GM12878 (cell line): Measurements from ENCODE around the gene SMPD4. TPM values are rescaled to one million over a fixed set of nuclear protein-coding genes. Genes with fewer than 3 reads are reported as not detected.

Experiments used
- BCL11A ChIP-seq: IDR thresholded peaks from 2 replicates; pipeline ENCODE4 v1.6.1; 2011; ENCODE audit warnings: low read depth, low read length
- CREM ChIP-seq: IDR thresholded peaks from 2 replicates; pipeline ENCODE4 v1.6.1; 2014; ENCODE audit warnings: antibody characterized with exemption, low read depth
- HDAC6 ChIP-seq: fragments of 200-600 bp; sonication (generic); IDR thresholded peaks from one replicate; pipeline ENCODE4 v1.8.0; 2017; ENCODE audit warnings: antibody characterized with exemption; ENCODE audit not compliant: unreplicated experiment
- MTA2 ChIP-seq: fragments of 450-650 bp; IDR thresholded peaks from 2 replicates; pipeline ENCODE4 v1.6.1; 2016; ENCODE audit warnings: low read depth, mild to moderate bottlenecking, moderate library complexity
- MYC ChIP-seq: IDR thresholded peaks from 2 replicates; pipeline ENCODE4 v1.6.1; 2011; ENCODE audit warnings: mild to moderate bottlenecking, low read length, moderate library complexity, inconsistent platforms; ENCODE audit not compliant: insufficient read depth, insufficient replicate concordance, insufficient read length, severe bottlenecking
- NFYA ChIP-seq: IDR thresholded peaks from 2 replicates; pipeline ENCODE4 v1.6.1; 2011; ENCODE audit warnings: low read depth, mild to moderate bottlenecking, low read length, improper control_type of control experiment, borderline replicate concordance
- NFYB ChIP-seq: IDR thresholded peaks from 2 replicates; pipeline ENCODE4 v1.6.1; 2011; ENCODE audit warnings: low read depth, mild to moderate bottlenecking, low read length, improper control_type of control experiment, moderate library complexity; ENCODE audit not compliant: insufficient read depth
- PAX5 ChIP-seq: IDR thresholded peaks from 2 replicates; pipeline ENCODE4 v1.6.1; 2011; ENCODE audit warnings: low read depth, low read length, borderline replicate concordance
- SMC3 ChIP-seq: IDR thresholded peaks from 2 replicates; pipeline ENCODE4 v1.6.1; 2011; ENCODE audit warnings: low read length, improper control_type of control experiment, borderline replicate concordance
- SREBF2 ChIP-seq: IDR thresholded peaks from 2 replicates; pipeline ENCODE4 v1.6.1; 2012; ENCODE audit warnings: mild to moderate bottlenecking, low read length
- SRF ChIP-seq, 2 experiments: IDR thresholded peaks; 2 replicates each; pipeline ENCODE4 v1.6.1; 2011; ENCODE audit warnings: low read depth in 2 of 2, low read length in 2 of 2, mild to moderate bottlenecking in 1 of 2, moderate library complexity in 1 of 2
- TAF1 ChIP-seq: IDR thresholded peaks from 2 replicates; pipeline ENCODE4 v1.6.1; 2011; ENCODE audit warnings: mild to moderate bottlenecking, low read depth, low read length, borderline replicate concordance
- TCF12 ChIP-seq: IDR thresholded peaks from 2 replicates; pipeline ENCODE4 v1.6.1; 2011; ENCODE audit warnings: low read depth, mild to moderate bottlenecking, low read length
- ZNF274 ChIP-seq: IDR thresholded peaks from one replicate; pipeline ENCODE4 v1.8.0; 2011; ENCODE audit not compliant: insufficient read length, insufficient read depth
- ZSCAN29 ChIP-seq: fragments of 450-650 bp; IDR thresholded peaks from 2 replicates; pipeline ENCODE4 v1.6.1; 2017; ENCODE audit warnings: mild to moderate bottlenecking, moderate library complexity
- polyA plus RNA-seq, 11 experiments: library from polyadenylated mRNA; depleted of rRNA in 4 of 11; unstranded in 6 of 11; stranded (reverse) in 5 of 11; fragments of >200 nt; fragmentation: Nextera tagmentation in 4 of 11; fragmentation: Illumina TruSeq in 1 of 11; extraction: Ambion mirVana in 4 of 11; extraction: Trizol in 1 of 11; gene quantifications; 1 replicate in 1 of 11; 2 replicates in 10 of 11; pipeline versions ENCODE4 v1.2.1 to v1.2.3, GENCODE V29; 2011 to 2016; ENCODE audit warnings: inconsistent platforms in 2 of 11, missing spikeins in 2 of 11, low read depth in 1 of 11
- total RNA-seq, 4 experiments: library from RNA; depleted of rRNA in 3 of 4; stranded (reverse); fragments of >200 nt in 3 of 4; fragmentation: Illumina TruSeq in 1 of 4; extraction: Trizol in 1 of 4; gene quantifications; 2 replicates each; pipeline versions ENCODE4 v1.2.1 to v1.2.3, GENCODE V29; 2013 to 2021
- TF ChIP-seq, protein P1 (sequence below): IDR thresholded peaks from 2 replicates; pipeline ENCODE4 v1.6.1; 2012; ENCODE audit warnings: improper control_type of control experiment, low read depth, low read length; ENCODE audit not compliant: insufficient replicate concordance
- TF ChIP-seq, protein P2 (sequence below): fragments of 450-650 bp; IDR thresholded peaks from 2 replicates; pipeline ENCODE4 v1.6.1; 2018; ENCODE audit warnings: borderline replicate concordance, mild to moderate bottlenecking; ENCODE audit not compliant: partially characterized antibody
- TF ChIP-seq, protein P3 (sequence below): fragments of 450-650 bp; formaldehyde crosslinking; IDR thresholded peaks from 2 replicates; pipeline ENCODE4 v1.5.0; 2022; ENCODE audit warnings: mild to moderate bottlenecking, missing genetic modification characterization

The SMPD4 gene
- total and polyA plus RNA-seq, 10 of the 15 experiments (the other 5 are each of a cell fraction or from before 2014, with no cell fraction given) = 5.0 to 82.0 (median 45.7) TPM

DNA sequence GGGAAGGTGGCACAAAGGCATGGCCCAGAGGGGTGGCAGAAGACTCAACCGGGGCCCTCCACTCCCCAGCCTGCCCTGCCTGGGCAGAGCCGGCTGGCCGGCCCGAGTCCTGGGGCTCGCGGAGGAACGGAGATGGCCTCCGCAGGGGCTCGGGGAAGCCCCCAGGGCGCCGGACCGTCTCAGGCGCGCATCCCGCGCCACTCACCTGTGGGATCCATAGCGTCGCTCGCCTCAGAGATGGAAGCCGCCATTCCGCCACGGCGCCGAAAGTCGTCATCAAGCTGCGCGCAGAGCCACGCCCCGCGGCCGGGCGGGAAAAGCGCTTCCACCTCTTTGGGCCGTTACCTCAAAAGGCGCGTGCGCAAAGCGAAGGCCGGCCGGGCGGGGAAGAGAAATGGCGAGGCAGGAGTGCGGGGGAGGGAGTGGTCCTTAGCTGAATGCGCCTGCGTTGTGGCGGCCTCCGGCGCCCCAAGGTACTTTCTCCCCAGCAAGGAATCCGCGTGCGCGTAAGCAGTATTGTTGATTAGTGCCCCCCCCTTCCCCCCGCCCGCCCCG, at the start of gene SMPD4 (continued):
- no peak for TF ChIP-seq HDAC6
- TF ChIP-seq SREBF2 = no peak
- peak; percentile 71; the same call in 1 of the 2 replicates for TF ChIP-seq TAF1
- no peak for TF ChIP-seq SMC3
- peak; percentile 22; the same call in 1 of the 2 replicates for TF ChIP-seq TCF12
- TF ChIP-seq, protein P1, sequence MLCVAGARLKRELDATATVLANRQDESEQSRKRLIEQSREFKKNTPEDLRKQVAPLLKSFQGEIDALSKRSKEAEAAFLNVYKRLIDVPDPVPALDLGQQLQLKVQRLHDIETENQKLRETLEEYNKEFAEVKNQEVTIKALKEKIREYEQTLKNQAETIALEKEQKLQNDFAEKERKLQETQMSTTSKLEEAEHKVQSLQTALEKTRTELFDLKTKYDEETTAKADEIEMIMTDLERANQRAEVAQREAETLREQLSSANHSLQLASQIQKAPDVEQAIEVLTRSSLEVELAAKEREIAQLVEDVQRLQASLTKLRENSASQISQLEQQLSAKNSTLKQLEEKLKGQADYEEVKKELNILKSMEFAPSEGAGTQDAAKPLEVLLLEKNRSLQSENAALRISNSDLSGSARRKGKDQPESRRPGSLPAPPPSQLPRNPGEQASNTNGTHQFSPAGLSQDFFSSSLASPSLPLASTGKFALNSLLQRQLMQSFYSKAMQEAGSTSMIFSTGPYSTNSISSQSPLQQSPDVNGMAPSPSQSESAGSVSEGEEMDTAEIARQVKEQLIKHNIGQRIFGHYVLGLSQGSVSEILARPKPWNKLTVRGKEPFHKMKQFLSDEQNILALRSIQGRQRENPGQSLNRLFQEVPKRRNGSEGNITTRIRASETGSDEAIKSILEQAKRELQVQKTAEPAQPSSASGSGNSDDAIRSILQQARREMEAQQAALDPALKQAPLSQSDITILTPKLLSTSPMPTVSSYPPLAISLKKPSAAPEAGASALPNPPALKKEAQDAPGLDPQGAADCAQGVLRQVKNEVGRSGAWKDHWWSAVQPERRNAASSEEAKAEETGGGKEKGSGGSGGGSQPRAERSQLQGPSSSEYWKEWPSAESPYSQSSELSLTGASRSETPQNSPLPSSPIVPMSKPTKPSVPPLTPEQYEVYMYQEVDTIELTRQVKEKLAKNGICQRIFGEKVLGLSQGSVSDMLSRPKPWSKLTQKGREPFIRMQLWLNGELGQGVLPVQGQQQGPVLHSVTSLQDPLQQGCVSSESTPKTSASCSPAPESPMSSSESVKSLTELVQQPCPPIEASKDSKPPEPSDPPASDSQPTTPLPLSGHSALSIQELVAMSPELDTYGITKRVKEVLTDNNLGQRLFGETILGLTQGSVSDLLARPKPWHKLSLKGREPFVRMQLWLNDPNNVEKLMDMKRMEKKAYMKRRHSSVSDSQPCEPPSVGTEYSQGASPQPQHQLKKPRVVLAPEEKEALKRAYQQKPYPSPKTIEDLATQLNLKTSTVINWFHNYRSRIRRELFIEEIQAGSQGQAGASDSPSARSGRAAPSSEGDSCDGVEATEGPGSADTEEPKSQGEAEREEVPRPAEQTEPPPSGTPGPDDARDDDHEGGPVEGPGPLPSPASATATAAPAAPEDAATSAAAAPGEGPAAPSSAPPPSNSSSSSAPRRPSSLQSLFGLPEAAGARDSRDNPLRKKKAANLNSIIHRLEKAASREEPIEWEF = no peak
- no peak for TF ChIP-seq NFYB
- TF ChIP-seq SRF (IDR thresholded peaks at IDR 0.05; ENCODE audit: low read depth in 2 of 2, low read length in 2 of 2) = peak in 1 of 2 experiments; percentile 86; a peak in 2 of 4 replicates
- no peak for TF ChIP-seq MYC
- no peak for TF ChIP-seq BCL11A
- TF ChIP-seq CREM = peak; percentile 99
- TF ChIP-seq, protein P2, sequence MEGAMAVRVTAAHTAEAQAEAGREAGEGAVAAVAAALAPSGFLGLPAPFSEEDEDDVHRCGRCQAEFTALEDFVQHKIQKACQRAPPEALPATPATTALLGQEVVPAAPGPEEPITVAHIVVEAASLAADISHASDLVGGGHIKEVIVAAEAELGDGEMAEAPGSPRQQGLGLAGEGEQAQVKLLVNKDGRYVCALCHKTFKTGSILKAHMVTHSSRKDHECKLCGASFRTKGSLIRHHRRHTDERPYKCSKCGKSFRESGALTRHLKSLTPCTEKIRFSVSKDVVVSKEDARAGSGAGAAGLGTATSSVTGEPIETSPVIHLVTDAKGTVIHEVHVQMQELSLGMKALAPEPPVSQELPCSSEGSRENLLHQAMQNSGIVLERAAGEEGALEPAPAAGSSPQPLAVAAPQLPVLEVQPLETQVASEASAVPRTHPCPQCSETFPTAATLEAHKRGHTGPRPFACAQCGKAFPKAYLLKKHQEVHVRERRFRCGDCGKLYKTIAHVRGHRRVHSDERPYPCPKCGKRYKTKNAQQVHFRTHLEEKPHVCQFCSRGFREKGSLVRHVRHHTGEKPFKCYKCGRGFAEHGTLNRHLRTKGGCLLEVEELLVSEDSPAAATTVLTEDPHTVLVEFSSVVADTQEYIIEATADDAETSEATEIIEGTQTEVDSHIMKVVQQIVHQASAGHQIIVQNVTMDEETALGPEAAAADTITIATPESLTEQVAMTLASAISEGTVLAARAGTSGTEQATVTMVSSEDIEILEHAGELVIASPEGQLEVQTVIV = no peak
- TF ChIP-seq, protein P3, sequence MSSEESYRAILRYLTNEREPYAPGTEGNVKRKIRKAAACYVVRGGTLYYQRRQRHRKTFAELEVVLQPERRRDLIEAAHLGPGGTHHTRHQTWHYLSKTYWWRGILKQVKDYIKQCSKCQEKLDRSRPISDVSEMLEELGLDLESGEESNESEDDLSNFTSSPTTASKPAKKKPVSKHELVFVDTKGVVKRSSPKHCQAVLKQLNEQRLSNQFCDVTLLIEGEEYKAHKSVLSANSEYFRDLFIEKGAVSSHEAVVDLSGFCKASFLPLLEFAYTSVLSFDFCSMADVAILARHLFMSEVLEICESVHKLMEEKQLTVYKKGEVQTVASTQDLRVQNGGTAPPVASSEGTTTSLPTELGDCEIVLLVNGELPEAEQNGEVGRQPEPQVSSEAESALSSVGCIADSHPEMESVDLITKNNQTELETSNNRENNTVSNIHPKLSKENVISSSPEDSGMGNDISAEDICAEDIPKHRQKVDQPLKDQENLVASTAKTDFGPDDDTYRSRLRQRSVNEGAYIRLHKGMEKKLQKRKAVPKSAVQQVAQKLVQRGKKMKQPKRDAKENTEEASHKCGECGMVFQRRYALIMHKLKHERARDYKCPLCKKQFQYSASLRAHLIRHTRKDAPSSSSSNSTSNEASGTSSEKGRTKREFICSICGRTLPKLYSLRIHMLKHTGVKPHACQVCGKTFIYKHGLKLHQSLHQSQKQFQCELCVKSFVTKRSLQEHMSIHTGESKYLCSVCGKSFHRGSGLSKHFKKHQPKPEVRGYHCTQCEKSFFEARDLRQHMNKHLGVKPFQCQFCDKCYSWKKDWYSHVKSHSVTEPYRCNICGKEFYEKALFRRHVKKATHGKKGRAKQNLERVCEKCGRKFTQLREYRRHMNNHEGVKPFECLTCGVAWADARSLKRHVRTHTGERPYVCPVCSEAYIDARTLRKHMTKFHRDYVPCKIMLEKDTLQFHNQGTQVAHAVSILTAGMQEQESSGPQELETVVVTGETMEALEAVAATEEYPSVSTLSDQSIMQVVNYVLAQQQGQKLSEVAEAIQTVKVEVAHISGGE (CRISPR knock-in tag) = no peak
- no peak for TF ChIP-seq PAX5
- TF ChIP-seq ZNF274 = no peak
- TF ChIP-seq NFYA = no peak
- no peak for TF ChIP-seq ZSCAN29
- TF ChIP-seq MTA2 = no peak
